ENCODE measurements around the gene FHDC1. TPM values are rescaled to one million over a fixed set of nuclear protein-coding genes. Genes with fewer than 3 reads are reported as not detected.
A peak's percentile ranks its signal among the peaks of the same experiment; 100 is the strongest.

FHDC1 gene
- total RNA-seq, 1 experiment from 2014 or later = 18.1 TPM

GRCh38 chr4:153002110-153002509 lies 66.0 kb downstream of the FHDC1 start (continued):
- TF ChIP-seq FOXJ3 (CRISPR knock-in tag; IDR thresholded peaks at IDR 0.05; ENCODE audit: borderline replicate concordance) (no peak), ZNF512 (CRISPR knock-in tag; IDR thresholded peaks at IDR 0.05; ENCODE audit: borderline replicate concordance) (no peak), NR3C1 (CRISPR knock-in tag; conservative IDR thresholded peaks at IDR 0.05; ENCODE audit: low read depth) (no peak)
- TF ChIP-seq, protein P1, sequence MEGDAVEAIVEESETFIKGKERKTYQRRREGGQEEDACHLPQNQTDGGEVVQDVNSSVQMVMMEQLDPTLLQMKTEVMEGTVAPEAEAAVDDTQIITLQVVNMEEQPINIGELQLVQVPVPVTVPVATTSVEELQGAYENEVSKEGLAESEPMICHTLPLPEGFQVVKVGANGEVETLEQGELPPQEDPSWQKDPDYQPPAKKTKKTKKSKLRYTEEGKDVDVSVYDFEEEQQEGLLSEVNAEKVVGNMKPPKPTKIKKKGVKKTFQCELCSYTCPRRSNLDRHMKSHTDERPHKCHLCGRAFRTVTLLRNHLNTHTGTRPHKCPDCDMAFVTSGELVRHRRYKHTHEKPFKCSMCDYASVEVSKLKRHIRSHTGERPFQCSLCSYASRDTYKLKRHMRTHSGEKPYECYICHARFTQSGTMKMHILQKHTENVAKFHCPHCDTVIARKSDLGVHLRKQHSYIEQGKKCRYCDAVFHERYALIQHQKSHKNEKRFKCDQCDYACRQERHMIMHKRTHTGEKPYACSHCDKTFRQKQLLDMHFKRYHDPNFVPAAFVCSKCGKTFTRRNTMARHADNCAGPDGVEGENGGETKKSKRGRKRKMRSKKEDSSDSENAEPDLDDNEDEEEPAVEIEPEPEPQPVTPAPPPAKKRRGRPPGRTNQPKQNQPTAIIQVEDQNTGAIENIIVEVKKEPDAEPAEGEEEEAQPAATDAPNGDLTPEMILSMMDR (IDR thresholded peaks at IDR 0.05) = no peak

- Mint-ChIP-seq H3K27me3 (ENCODE audit: low read depth) (no peaks in the 10 kb centered on the region), H3K9me3 (no peaks in the 10 kb centered on the region), H3K36me3 (no peaks in the 10 kb centered on the region), H3K27ac (no peak overlapping the region), H3K4me3 (no peak overlapping the region), H3K4me1 (peaks cover 52% of the 10 kb centered on the region)
- POLR2A ChIA-PET = no interaction called here
- CTCF ChIA-PET = interaction anchor here (1.1 to 1.5 kb wide), 2 partner anchors 10 to 79 kb away, joined by 4 read pairs; no protein-coding TSS in a partner anchor
- TF ChIP-seq MXD4 (CRISPR knock-in tag; IDR thresholded peaks at IDR 0.05; ENCODE audit: borderline replicate concordance) = no peak
- TF ChIP-seq SMAD4 (CRISPR knock-in tag; IDR thresholded peaks at IDR 0.05) = no peak
- no peak for TF ChIP-seq OVOL2 (CRISPR knock-in tag; IDR thresholded peaks at IDR 0.05; ENCODE audit: borderline replicate concordance)
- TF ChIP-seq ZNF671 (CRISPR knock-in tag; IDR thresholded peaks at IDR 0.05) = no peak
- no peak for TF ChIP-seq AFF4 (CRISPR knock-in tag; IDR thresholded peaks at IDR 0.05; ENCODE audit: borderline replicate concordance)
- no peak for TF ChIP-seq CREB1 (CRISPR knock-in tag; IDR thresholded peaks at IDR 0.05)
- TF ChIP-seq SMAD3 (CRISPR knock-in tag; IDR thresholded peaks at IDR 0.05; ENCODE audit: borderline replicate concordance) = no peak
- no peak for TF ChIP-seq E2F1 (CRISPR knock-in tag; IDR thresholded peaks at IDR 0.05)
- TF ChIP-seq GABPB1 (CRISPR knock-in tag; IDR thresholded peaks at IDR 0.05) = no peak
- no peak for TF ChIP-seq NR2C2 (CRISPR knock-in tag; IDR thresholded peaks at IDR 0.05)
- TF ChIP-seq ZNF396 (CRISPR knock-in tag; IDR thresholded peaks at IDR 0.05; ENCODE audit: borderline replicate concordance) = no peak
- no peak for TF ChIP-seq ZBTB43 (CRISPR knock-in tag; IDR thresholded peaks at IDR 0.05)
- no peak for TF ChIP-seq PRRX2 (CRISPR knock-in tag; IDR thresholded peaks at IDR 0.05)
- TF ChIP-seq STAT6 (CRISPR knock-in tag; conservative IDR thresholded peaks at IDR 0.05; ENCODE audit: low read depth) = no peak
- ATAC-seq = peak; percentile 50
- DNase-seq (ENCODE audit: low spot score) = no peak
Measured at GRCh38 chr4:153004081-153004850, 68.1 kb downstream of the FHDC1 start.

Measured in WTC11 (cell line).